ENCODE data around the gene PALM. TPM values are rescaled to one million over a fixed set of nuclear protein-coding genes. Genes with fewer than 3 reads are reported as not detected.

PALM gene
- total RNA-seq, 1 experiment from 2014 or later: 14.4 TPM

GRCh38 chr19:723714-724113, 15.0 kb downstream of the PALM start:
- TF ChIP-seq POLR2AphosphoS5 (IDR thresholded peaks at IDR 0.05; ENCODE audit: low read depth, low read length): no peak
- no peak for TF ChIP-seq TCF7L2 (IDR thresholded peaks at IDR 0.05; ENCODE audit: low read depth, low read length)
- TF ChIP-seq CTCF (IDR thresholded peaks at IDR 0.05): no peak
- TF ChIP-seq REST (IDR thresholded peaks at IDR 0.05; ENCODE audit: insufficient read depth in 1 of 2, low read depth in 2 of 2, low read length in 1 of 2): no peak
- TF ChIP-seq SIN3A (IDR thresholded peaks at IDR 0.05; ENCODE audit: borderline replicate concordance, insufficient read depth, low read depth, low read length): no peak
- in situ Hi-C loops (cut with HindIII; ENCODE audit: low pct_unique_long_range_greater_than_20kb, low sequenced_read_pairs): no loop called here

GRCh38 chr19:725461-726089, 16.8 kb downstream of the PALM start:
- no peaks in the 10 kb centered on the region for H3K27me3 ChIP-seq (ENCODE audit: control insufficient read depth, insufficient read depth, low read length)
- no TSS peak for BruUV-seq (replicated peaks)
- CTCF ChIA-PET: no interaction called here
- in situ Hi-C loops (cut with HindIII; ENCODE audit: low pct_unique_long_range_greater_than_20kb, low sequenced_read_pairs) (no loop called here), intact Hi-C loops (cut with micrococcal nuclease; ENCODE audit: unreplicated experiment) (no loop called here)
- TF ChIP-seq REST (IDR thresholded peaks at IDR 0.05; ENCODE audit: insufficient read depth in 1 of 2, low read depth in 2 of 2, low read length in 1 of 2): no peak
- TF ChIP-seq SIN3A (IDR thresholded peaks at IDR 0.05; ENCODE audit: borderline replicate concordance, insufficient read depth, low read depth, low read length): no peak
- TF ChIP-seq CTCF (IDR thresholded peaks at IDR 0.05): no peak
- no peak for TF ChIP-seq POLR2AphosphoS5 (IDR thresholded peaks at IDR 0.05; ENCODE audit: low read depth, low read length)
- no peak for TF ChIP-seq TCF7L2 (IDR thresholded peaks at IDR 0.05; ENCODE audit: low read depth, low read length)
- no peaks in the 10 kb centered on the region for H3K9me3 ChIP-seq (ENCODE audit: control insufficient read depth, insufficient read depth, low read depth, low read length)
- POLR2A ChIA-PET: no interaction called here
- ATAC-seq (no peak), DNase-seq (ENCODE audit: low read depth, low spot score) (no peak)
- H3K4me3 ChIP-seq (ENCODE audit: low read depth in 2 of 2, low read length in 2 of 2): no peak overlapping the region
- H3K36me3 ChIP-seq (ENCODE audit: control insufficient read depth, insufficient read depth, low read length): no peaks in the 10 kb centered on the region
- H3K27ac ChIP-seq (ENCODE audit: low read length): no peak overlapping the region
- H3K4me1 ChIP-seq (ENCODE audit: control insufficient read depth, insufficient read depth, low read length): no peaks in the 10 kb centered on the region; the same call in 1 of the 2 replicates

More at GRCh38 chr19:723714-724113, 15.0 kb downstream of the PALM start:
- intact Hi-C loops (cut with micrococcal nuclease; ENCODE audit: unreplicated experiment): no loop called here
- no peak for ATAC-seq
- CTCF ChIA-PET: no interaction called here
- no peaks in the 10 kb centered on the region for H3K36me3 ChIP-seq (ENCODE audit: control insufficient read depth, insufficient read depth, low read length)
- BruUV-seq (replicated peaks): no TSS peak
- H3K9me3 ChIP-seq (ENCODE audit: control insufficient read depth, insufficient read depth, low read depth, low read length): no peaks in the 10 kb centered on the region
- POLR2A ChIA-PET: no interaction called here
- no peak for DNase-seq (ENCODE audit: low read depth, low spot score)
- H3K4me1 ChIP-seq (ENCODE audit: control insufficient read depth, insufficient read depth, low read length): no peaks in the 10 kb centered on the region; the same call in 1 of the 2 replicates
- H3K4me3 ChIP-seq (ENCODE audit: low read depth in 2 of 2, low read length in 2 of 2): no peak overlapping the region
- no peaks in the 10 kb centered on the region for H3K27me3 ChIP-seq (ENCODE audit: control insufficient read depth, insufficient read depth, low read length)
- H3K27ac ChIP-seq (ENCODE audit: low read length): no peak overlapping the region
